ENCODE results near the gene ERGIC2.

Gene ERGIC2

DNA sequence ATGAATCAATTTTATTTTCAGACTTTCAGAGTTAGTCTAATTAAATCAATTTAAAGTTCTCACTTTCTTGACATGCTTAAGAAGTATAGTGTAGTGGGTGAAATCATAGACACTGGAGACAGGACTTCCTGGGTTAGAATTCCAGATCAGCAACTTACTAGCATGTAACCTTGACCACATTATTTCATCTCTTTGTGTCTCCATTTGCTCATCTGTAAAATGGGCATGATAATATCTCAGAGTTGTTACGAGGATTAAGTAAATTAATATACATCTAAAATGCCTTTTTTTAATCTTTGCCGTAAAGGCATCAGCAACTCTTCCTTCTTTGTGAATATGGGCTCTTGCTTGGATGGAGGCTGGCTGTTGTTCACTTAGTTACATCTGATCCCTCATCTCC lies 1.3 kb upstream of the ERGIC2 start:
- no peaks in the 10 kb centered on the region for H3K27me3 ChIP-seq (ENCODE audit: insufficient read depth, poor library complexity, severe bottlenecking)
- H3K4me3 ChIP-seq (replicated peaks; ENCODE audit: insufficient read depth, low read length): no peak overlapping the region
- H3K27ac ChIP-seq (replicated peaks): no peak overlapping the region
- TF ChIP-seq, protein P1, sequence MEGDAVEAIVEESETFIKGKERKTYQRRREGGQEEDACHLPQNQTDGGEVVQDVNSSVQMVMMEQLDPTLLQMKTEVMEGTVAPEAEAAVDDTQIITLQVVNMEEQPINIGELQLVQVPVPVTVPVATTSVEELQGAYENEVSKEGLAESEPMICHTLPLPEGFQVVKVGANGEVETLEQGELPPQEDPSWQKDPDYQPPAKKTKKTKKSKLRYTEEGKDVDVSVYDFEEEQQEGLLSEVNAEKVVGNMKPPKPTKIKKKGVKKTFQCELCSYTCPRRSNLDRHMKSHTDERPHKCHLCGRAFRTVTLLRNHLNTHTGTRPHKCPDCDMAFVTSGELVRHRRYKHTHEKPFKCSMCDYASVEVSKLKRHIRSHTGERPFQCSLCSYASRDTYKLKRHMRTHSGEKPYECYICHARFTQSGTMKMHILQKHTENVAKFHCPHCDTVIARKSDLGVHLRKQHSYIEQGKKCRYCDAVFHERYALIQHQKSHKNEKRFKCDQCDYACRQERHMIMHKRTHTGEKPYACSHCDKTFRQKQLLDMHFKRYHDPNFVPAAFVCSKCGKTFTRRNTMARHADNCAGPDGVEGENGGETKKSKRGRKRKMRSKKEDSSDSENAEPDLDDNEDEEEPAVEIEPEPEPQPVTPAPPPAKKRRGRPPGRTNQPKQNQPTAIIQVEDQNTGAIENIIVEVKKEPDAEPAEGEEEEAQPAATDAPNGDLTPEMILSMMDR (IDR thresholded peaks at IDR 0.05; ENCODE audit: insufficient read depth, low read length): no peak
- no peak for TF ChIP-seq SPI1 (IDR thresholded peaks at IDR 0.05; ENCODE audit: borderline replicate concordance, low read depth)
- DNase-seq (ENCODE audit: low read depth in 1 of 2, low spot score in 1 of 2): no peak

DNA sequence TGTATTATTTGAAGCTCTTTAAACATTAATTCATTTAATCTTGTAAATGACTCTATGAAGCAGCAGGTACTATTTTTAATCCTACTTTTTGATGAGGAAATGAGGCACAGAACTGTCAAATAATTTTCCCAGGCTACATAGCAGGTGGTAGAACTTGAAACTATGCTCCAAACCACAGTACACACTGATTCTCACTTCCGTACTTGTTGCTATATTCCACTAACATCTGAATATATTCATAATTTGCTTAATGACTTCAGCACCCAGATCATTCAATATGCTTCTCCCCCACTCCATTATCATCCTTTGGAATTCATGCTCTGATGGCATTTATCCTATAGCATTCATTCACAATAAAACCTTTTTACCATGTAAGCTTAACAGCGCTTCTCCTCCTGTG lies 4.9 kb downstream of the ERGIC2 start:
- Histone ChIP-seq H3K27me3 (ENCODE audit: insufficient read depth, poor library complexity, severe bottlenecking) (no peaks in the 10 kb centered on the region), H3K4me3 (replicated peaks; ENCODE audit: insufficient read depth, low read length) (no peak overlapping the region), H3K27ac (replicated peaks) (no peak overlapping the region)
- TF ChIP-seq SPI1 (IDR thresholded peaks at IDR 0.05; ENCODE audit: borderline replicate concordance, low read depth): no peak
- TF ChIP-seq GABPA (IDR thresholded peaks at IDR 0.05; ENCODE audit: low read depth): no peak
- TF ChIP-seq POLR2AphosphoS5 (IDR thresholded peaks at IDR 0.05; ENCODE audit: low read depth): no peak
- TF ChIP-seq, protein P2, sequence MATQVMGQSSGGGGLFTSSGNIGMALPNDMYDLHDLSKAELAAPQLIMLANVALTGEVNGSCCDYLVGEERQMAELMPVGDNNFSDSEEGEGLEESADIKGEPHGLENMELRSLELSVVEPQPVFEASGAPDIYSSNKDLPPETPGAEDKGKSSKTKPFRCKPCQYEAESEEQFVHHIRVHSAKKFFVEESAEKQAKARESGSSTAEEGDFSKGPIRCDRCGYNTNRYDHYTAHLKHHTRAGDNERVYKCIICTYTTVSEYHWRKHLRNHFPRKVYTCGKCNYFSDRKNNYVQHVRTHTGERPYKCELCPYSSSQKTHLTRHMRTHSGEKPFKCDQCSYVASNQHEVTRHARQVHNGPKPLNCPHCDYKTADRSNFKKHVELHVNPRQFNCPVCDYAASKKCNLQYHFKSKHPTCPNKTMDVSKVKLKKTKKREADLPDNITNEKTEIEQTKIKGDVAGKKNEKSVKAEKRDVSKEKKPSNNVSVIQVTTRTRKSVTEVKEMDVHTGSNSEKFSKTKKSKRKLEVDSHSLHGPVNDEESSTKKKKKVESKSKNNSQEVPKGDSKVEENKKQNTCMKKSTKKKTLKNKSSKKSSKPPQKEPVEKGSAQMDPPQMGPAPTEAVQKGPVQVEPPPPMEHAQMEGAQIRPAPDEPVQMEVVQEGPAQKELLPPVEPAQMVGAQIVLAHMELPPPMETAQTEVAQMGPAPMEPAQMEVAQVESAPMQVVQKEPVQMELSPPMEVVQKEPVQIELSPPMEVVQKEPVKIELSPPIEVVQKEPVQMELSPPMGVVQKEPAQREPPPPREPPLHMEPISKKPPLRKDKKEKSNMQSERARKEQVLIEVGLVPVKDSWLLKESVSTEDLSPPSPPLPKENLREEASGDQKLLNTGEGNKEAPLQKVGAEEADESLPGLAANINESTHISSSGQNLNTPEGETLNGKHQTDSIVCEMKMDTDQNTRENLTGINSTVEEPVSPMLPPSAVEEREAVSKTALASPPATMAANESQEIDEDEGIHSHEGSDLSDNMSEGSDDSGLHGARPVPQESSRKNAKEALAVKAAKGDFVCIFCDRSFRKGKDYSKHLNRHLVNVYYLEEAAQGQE (IDR thresholded peaks at IDR 0.05; ENCODE audit: insufficient replicate concordance, low read depth): no peak
- TF ChIP-seq, protein P1 (IDR thresholded peaks at IDR 0.05; ENCODE audit: insufficient read depth, low read length): no peak
- DNase-seq (ENCODE audit: low read depth in 1 of 2, low spot score in 1 of 2): no peak

DNA sequence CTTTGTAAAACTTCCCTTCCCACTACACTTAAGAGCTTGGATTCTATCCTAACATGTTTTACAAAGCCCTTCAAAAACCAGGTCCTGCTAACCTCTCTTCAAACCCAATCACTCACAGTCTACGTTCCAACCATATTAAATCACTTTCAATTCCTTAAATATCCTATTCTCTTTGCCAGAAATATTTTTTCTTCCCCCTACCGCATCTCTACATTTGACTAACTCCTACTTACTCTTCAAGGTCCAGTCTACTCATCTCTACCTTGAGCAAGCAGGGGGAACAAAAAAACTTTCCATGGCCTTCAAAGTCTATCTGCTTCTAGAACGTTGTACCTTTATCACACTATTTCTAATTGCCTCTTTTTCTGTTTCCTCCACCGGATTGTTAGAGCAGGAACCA lies 6.1 kb downstream of the ERGIC2 start:
- TF ChIP-seq, protein P2 (IDR thresholded peaks at IDR 0.05; ENCODE audit: insufficient replicate concordance, low read depth): no peak
- TF ChIP-seq POLR2AphosphoS5 (IDR thresholded peaks at IDR 0.05; ENCODE audit: low read depth) (no peak), GABPA (IDR thresholded peaks at IDR 0.05; ENCODE audit: low read depth) (no peak), SPI1 (IDR thresholded peaks at IDR 0.05; ENCODE audit: borderline replicate concordance, low read depth) (no peak)
- TF ChIP-seq, protein P1 (IDR thresholded peaks at IDR 0.05; ENCODE audit: insufficient read depth, low read length): no peak
- Histone ChIP-seq H3K4me3 (replicated peaks; ENCODE audit: insufficient read depth, low read length) (no peak overlapping the region), H3K27me3 (ENCODE audit: insufficient read depth, poor library complexity, severe bottlenecking) (no peaks in the 10 kb centered on the region), H3K27ac (replicated peaks) (no peak overlapping the region)
- no peak for DNase-seq (ENCODE audit: low read depth in 1 of 2, low spot score in 1 of 2)

DNA sequence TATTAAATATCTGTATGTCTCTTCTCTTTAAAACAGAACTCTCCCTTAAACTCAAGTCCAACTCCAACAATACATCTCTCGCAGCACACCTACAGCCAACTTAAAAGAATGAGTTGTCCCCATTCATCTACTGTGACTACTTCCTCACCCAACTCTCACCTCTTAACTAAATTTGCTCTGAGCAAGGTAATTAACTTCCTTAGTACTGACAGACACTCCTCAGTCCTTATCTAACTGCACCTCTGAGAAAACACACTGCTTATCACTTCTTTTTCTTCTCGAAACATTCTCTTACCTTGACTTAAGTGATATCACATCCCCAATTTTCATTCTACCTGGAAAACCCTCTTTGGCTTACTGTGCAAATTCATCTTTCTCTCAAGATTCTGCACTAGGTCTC lies 7.0 kb downstream of the ERGIC2 start:
- Histone ChIP-seq H3K27ac (replicated peaks) (no peak overlapping the region), H3K27me3 (ENCODE audit: insufficient read depth, poor library complexity, severe bottlenecking) (no peaks in the 10 kb centered on the region), H3K4me3 (replicated peaks; ENCODE audit: insufficient read depth, low read length) (no peak overlapping the region)
- no peak for DNase-seq (ENCODE audit: low read depth in 1 of 2, low spot score in 1 of 2)
- TF ChIP-seq POLR2AphosphoS5 (IDR thresholded peaks at IDR 0.05; ENCODE audit: low read depth) (no peak), SPI1 (IDR thresholded peaks at IDR 0.05; ENCODE audit: borderline replicate concordance, low read depth) (no peak), GABPA (IDR thresholded peaks at IDR 0.05; ENCODE audit: low read depth) (no peak)
- TF ChIP-seq, protein P1 (IDR thresholded peaks at IDR 0.05; ENCODE audit: insufficient read depth, low read length): no peak
- TF ChIP-seq, protein P2 (IDR thresholded peaks at IDR 0.05; ENCODE audit: insufficient replicate concordance, low read depth): no peak
